Fibroblast of mammary gland (primary cell): Measurements from ENCODE around the gene COPS2.
A peak's percentile ranks its signal among the peaks of the same experiment; 100 is the strongest.

Experiments
- DNase-seq: peaks from one replicate; pipeline ENCODE4 v3.0.0-alpha.2; 2010; ENCODE audit warnings: low read depth
- H3K4me3 ChIP-seq: 2 replicates; pipeline ENCODE4 v1.5.1; 2011; ENCODE audit warnings: low read depth, mild to moderate bottlenecking, low read length, moderate library complexity; ENCODE audit not compliant: control insufficient read depth
- CTCF ChIP-seq: conservative IDR thresholded peaks from 2 replicates; pipeline ENCODE4 v1.5.1; 2011; ENCODE audit warnings: low read depth, low read length, inconsistent platforms; ENCODE audit not compliant: control insufficient read depth, insufficient read depth

Gene COPS2

GRCh38 chr15:49148298-49148697 is 7.1 kb downstream of the COPS2 start:
- TF ChIP-seq CTCF = no peak
- no peak overlapping the region for H3K4me3 ChIP-seq
- DNase-seq = no peak

- DNase-seq = peak; percentile 75
- peak; percentile 80 for TF ChIP-seq CTCF
- H3K4me3 ChIP-seq = no peak overlapping the region
Measured at GRCh38 chr15:49145651-49146609, 9.5 kb downstream of the COPS2 start.

GRCh38 chr15:49137861-49138260 is 17.5 kb downstream of the COPS2 start:
- H3K4me3 ChIP-seq = no peak overlapping the region
- DNase-seq = peak; percentile 35
- TF ChIP-seq CTCF = no peak

GRCh38 chr15:49135911-49136310 is 19.5 kb downstream of the COPS2 start:
- no peak for TF ChIP-seq CTCF
- no peak overlapping the region for H3K4me3 ChIP-seq
- peak; percentile 74 for DNase-seq

GRCh38 chr15:49135342-49135857 is 20.0 kb downstream of the COPS2 start:
- H3K4me3 ChIP-seq = no peak overlapping the region
- no peak for TF ChIP-seq CTCF
- no peak for DNase-seq

GRCh38 chr15:49134683-49135341 is 20.6 kb downstream of the COPS2 start:
- no peak for TF ChIP-seq CTCF
- no peak overlapping the region for H3K4me3 ChIP-seq
- no peak for DNase-seq
